Activated CD8-positive, alpha-beta memory T cell treated with anti-CD3 and anti-CD28 coated beads, Interleukin-2, amount 50 U/mL, for 1 hour (primary cell): ENCODE results near the gene HERC6.
"Not testable (repeated sequence)": the region's sequence is repeated elsewhere in the genome, so short reads cannot be mapped to it uniquely, and the experiment has no call there.

ENCODE experiments used
- DNase-seq: peaks from one replicate; pipeline ENCODE4 v3.0.0-alpha.2; 2020; ENCODE audit errors: extremely low read depth

Gene HERC6

DNA sequence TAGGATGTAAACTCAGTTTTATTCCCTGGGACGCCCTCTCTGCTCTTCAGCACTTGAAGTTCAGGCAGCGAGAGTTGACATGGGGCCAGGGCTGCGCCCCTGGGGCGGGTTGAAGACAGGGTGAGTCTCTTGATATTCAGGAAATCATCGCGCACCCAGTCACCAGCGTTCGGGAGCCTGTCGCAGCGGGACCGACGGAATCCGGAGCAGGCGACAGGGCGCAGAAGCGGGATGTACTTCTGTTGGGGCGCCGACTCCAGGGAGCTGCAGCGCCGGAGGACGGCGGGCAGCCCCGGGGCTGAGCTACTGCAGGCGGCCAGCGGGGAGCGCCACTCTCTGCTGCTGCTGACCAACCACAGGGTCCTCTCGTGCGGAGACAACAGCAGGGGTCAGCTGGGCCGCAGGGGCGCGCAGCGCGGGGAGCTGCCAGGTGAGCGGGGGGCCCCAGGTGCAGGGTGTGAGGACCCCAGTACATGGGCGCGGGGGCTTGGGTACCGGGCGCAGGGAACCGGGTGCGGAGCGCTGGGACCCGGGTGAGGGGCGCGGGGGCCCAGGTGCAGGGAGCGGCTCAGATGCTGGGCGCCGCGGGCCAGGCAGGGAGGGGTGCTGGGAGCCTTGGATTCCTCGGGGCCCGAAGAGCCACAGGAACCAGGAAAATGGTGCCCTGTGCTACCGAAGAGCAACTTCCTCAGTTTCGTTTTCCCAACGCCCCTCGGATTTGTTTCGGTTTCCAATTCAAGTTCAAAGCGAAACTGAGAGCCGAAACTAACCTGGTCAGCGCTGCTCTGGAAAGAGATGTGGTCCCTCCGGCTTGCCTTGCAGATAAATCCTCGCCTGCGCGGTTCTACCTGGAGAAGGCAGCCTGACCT lies at the start of gene HERC6:
TSS of gene HERC6 (plus strand) at position 162 of the 869 bp plus-strand sequence. CDS start at position 232, 70 bp downstream.
- DNase-seq = peak; percentile 33

DNA sequence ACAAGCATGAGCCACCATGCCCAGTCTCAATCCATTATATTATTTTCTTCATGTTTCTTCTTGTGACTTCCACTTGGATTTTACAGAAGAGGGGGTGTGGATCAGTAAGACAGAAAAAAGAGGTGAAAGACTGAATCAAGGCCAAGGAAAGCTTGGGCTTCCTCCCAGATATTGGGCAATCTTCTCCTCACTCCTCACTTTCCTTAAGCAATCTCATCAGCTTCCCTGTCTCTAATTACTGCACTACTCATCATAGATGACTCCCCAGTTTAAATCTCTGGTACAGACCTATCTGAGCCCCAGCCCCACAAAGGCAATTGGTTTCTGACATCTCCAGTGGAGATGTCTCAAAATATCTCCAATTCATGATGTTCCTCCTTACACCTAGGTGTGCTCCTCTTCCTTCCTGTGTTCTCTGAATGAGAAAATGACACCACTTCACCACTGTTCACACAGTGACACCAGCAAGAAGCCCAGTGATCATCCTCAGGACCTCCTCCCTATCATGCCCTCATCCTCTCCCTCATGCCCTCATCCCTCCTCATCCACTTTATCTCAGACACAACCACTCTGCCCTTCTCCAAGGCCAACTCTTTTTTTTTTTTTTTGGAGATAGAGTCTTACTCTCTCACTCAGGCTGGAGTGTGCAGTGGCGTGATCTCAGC lies 44.8 kb upstream of the HERC6 start:
- DNase-seq = no peak

GRCh38 chr4:88335092-88335665 lies 43.5 kb upstream of the HERC6 start:
- no peak for DNase-seq

DNA sequence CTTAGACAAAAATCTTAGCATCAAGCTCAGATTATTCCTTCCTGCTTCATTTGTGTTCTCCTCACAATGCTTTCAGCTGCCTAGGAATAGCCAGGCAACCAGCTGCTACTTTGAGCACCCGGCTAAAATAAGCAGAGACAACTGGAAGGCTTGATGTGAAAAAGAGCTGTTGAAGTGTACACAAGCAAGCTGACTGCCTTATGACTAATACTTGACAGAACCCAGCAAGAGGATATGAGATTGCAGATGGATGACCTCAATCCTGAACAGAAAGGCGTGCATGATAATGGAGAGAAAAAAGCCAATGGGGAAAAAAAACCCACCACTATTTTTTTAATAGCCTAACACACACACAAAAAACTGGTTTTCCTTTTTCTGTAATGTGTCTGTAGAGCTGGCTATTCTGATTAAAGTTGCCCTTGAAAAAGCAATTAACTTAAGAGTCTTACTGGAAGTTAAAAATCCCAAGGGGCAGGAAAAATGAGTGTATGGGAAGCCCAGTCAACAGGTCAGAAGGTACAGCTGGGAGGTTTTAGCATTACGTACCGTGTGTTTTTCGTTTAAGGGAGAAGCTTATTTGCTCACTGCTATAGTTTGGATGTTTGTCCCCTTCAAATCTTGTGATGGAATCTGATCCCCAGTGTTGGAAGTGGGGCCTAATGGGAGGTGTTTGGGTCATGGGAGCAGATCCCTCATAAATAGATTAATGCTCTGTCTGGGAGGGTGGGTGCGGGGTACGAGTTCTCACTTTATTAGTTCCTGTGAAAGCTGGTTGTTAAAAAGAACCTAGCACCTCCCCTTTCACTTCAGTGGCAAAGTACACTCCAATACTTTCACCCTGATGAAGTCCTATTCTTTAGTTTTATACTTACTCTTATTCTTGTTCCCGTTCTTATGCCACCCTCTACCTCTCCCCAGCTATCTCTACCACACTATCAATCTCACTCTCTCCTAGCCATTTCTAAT lies 37.1 kb upstream of the HERC6 start:
- no peak for DNase-seq

GRCh38 chr4:88346902-88347301 lies 31.8 kb upstream of the HERC6 start:
- not testable (repeated sequence) for DNase-seq

DNA sequence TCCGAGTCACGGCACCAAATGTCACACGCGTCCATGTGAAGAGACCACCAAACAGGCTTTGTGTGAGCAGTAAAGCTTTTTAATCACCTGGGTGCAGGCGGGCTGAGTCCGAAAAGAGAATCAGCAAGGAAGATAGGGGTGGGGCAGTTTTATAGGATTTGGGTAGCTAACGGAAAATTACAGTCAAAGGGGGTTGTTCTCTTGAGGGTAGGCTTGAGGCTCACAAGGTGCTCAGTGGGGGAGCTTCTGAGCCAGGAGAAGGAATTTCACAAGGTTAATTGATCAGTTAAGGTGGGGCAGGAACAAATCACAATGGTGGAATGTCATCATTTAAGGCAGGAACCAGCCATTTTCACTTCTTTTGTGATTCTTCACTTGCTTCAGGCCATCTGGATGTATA lies 29.9 kb upstream of the HERC6 start:
- DNase-seq = not testable (repeated sequence)

GRCh38 chr4:88350786-88351185 lies 27.9 kb upstream of the HERC6 start:
- DNase-seq = no peak

- no peak for DNase-seq
Observed at GRCh38 chr4:88352062-88352740, 26.5 kb upstream of the HERC6 start.

DNA sequence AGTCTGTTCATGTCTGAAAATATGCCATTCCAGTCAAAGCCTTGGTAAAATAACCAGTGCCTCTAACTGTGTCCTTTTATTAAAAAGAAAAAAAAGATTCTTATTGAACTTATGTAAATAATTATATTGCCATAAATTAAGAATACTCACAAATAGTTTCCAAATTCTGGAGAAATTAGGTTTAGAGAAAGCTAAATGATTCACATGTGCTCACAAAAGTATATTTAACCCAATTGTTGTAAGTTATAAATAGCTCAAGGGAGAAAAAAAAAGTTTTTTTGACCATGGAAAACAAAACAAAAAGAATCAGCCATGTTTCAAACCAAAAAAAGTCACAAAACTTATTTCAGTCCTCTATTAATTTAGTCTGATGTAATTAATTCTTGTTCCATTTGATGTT lies 25.3 kb upstream of the HERC6 start:
- DNase-seq = no peak

DNA sequence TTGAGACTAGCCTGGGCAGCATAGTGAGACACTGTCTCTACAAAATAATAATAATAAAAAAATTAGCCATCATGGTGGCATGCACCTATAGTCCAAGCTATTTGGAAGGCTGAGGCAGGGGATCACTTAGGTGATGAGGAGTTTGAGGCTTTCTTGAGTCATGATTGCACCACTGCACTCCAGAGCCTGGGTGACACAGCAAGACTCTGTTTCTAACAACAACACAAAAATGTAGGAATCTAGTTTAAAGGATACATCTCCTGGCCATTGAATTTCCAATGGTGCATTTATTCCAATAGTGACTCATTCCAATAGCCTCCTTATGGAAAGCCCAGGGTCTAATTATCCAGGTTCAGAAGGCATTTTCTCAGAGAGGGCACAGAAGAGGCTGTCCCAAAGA lies 21.9 kb upstream of the HERC6 start:
- no peak for DNase-seq

GRCh38 chr4:88357262-88357661 lies 21.4 kb upstream of the HERC6 start:
- no peak for DNase-seq

DNA sequence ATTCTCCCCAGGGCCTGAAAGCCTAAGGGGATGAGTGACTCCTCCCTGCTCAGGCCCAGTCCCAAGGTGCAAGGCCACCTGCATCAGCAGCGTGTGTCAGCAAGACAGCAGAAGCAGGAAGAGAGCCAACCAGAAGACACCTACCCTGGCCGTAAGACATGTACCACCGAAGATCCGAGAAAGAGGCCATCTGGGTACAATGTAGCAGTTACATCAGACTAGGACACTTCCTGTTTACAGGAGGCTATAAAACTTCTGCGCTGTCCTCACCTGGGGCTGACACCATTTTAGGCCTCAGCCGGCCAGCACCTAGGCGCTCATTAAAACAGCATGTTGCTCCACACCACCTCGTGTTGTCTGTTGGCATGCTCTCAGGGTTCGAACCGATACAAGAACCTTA lies 19.1 kb upstream of the HERC6 start:
- no peak for DNase-seq

DNA sequence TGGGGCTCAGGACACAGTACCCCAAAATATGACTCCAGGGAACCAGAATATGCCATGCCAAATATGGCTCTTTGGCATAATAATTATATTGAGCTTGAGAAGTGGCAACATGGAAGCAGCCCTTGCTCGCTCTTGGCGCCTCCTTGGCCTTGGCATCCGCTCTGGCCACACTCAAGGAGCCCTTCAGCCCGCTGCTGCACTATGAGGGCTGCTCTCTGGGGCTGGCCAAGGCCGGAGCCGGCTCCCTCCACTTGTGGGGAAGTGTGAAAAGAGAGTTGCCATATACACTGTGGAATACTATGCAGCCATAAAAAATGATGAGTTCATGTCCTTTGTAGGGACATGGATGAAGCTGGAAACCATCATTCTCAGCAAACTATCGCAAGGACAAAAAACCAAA lies 18.4 kb upstream of the HERC6 start:
- DNase-seq = no peak

- DNase-seq = no peak
Observed at GRCh38 chr4:88360791-88361190, 17.9 kb upstream of the HERC6 start.

GRCh38 chr4:88361217-88361773 lies 17.4 kb upstream of the HERC6 start:
- not testable (repeated sequence) for DNase-seq

DNA sequence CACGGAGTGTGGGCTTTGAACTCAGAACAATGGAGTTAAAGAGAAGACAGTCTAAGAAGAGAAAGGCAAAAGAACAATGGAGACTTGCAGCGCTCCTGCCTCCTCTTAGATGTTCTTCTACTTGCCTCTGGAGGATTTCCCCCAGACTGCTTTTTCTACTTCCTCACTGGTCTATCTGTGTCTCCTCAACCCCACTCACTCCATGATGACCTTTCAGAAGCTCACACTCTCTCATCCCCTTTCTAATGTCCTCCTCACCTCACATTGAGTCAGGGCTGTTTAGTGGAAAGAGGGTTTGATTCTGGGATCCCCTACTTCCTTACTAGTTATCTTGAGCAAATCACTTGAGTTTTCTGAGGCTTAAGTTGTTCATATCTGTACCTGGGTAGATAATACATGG lies 12.2 kb upstream of the HERC6 start:
- DNase-seq = no peak

GRCh38 chr4:88367826-88368225 lies 10.8 kb upstream of the HERC6 start:
- no peak for DNase-seq

GRCh38 chr4:88369180-88369812 lies 9.4 kb upstream of the HERC6 start:
- not testable (repeated sequence) for DNase-seq

DNA sequence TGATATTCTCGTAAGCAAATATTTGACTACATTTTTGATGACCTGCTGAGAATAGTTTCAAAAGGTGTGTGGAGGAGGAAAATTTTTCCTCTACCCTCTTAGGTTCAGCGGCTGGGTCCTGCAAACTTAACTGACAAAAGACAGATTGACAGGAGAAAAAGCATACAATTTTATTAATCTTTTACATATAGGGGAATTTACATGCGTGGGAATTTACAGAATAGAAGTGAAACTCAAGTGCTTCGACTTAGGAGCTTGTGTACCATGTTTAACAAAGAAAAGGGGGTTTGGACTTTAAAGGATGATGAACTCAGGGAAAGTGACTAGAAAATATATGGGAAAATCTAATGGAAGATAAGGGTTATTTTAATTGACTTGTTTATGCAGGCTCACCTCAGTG lies 2.5 kb downstream of the HERC6 start:
- DNase-seq = no peak

DNA sequence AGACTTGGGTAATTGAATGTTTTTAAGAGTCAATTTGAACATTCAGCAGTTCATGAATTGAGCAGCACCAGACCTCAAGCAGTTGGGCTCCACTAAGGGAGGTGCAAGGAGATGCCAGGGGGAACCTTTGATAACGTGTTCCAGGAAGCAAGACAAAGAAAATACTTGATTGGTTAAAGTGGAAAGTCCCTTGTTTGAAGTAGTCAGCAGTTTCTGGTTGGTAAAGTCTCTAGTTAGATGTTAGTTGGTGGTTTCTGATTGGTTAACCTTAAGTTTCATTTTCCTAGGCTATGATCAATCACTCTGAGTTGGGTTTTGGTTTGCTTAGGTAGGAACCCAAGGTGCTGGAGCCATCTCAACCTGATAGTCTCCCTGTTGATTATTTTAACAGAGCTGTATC lies 4.0 kb downstream of the HERC6 start:
- peak; percentile 2 for DNase-seq
